IMR-90 (cell line): ENCODE data around the gene XPR1. TPM values are rescaled to one million over a fixed set of nuclear protein-coding genes. Genes with fewer than 3 reads are reported as not detected.

Experiments used
- ATAC-seq: fragments of 200-7000 bp; cut with Tn5 transposase; 2 replicates; pipeline ENCODE4 v1.9.1; 2020; ENCODE audit warnings: low read depth, mild to moderate bottlenecking, moderate library complexity
- BruUV-seq: library from RNA; stranded (reverse); fragments of 400-500 nt; replicated peaks from 2 replicates; lab custom pipeline; 2021; lab: Mats Ljungman, UMichigan
- CTCF ChIA-PET: fragments of 300-600 bp; formaldehyde crosslinking; extraction: SDS; loops from one replicate; lab custom pipeline; 2021; ENCODE audit warnings: antibody characterized with exemption; lab: Yijun Ruan, JAX
- POLR2A ChIA-PET: fragments of 300-600 bp; sonication (Branson Sonifier 250); formaldehyde crosslinking; loops from one replicate; lab custom pipeline; 2022; ENCODE audit warnings: antibody characterized with exemption; ENCODE audit not compliant: unreplicated experiment; lab: Charles Lee
- DNase-seq: peaks from one replicate; pipeline ENCODE4 v3.0.0; 2013
- H2AFZ ChIP-seq: replicated peaks from 2 replicates; pipeline ENCODE3; 2013; ENCODE audit warnings: low read length, mild to moderate bottlenecking; ENCODE audit not compliant: poor library complexity
- H2AK5ac ChIP-seq: 2 replicates; pipeline ENCODE4 v1.6.1; 2013; ENCODE audit warnings: low read depth, low read length, inconsistent platforms
- H2AK9ac ChIP-seq: replicated peaks from 2 replicates; pipeline ENCODE3; 2013; ENCODE audit warnings: mild to moderate bottlenecking, low read depth, low read length, moderate library complexity; ENCODE audit not compliant: poor library complexity
- H2BK120ac ChIP-seq: 2 replicates; pipeline ENCODE4 v1.6.1; 2013; ENCODE audit warnings: low read depth, low read length, inconsistent platforms
- H2BK15ac ChIP-seq: 3 replicates; pipeline ENCODE4 v1.6.1; 2013; ENCODE audit warnings: low read depth, low read length, inconsistent platforms
- H2BK20ac ChIP-seq: 2 replicates; pipeline ENCODE4 v1.6.1; 2013; ENCODE audit warnings: low read depth, mild to moderate bottlenecking, inconsistent platforms, low read length, moderate library complexity
- H2BK5ac ChIP-seq: 2 replicates; pipeline ENCODE4 v1.6.1; 2013; ENCODE audit warnings: mild to moderate bottlenecking, low read depth, low read length, inconsistent platforms; ENCODE audit not compliant: poor library complexity, severe bottlenecking
- H3K14ac ChIP-seq: replicated peaks from 2 replicates; pipeline ENCODE4 v1.6.1; 2013; ENCODE audit warnings: low read depth, low read length, inconsistent platforms
- H3K18ac ChIP-seq: 2 replicates; pipeline ENCODE4 v1.6.1; 2013; ENCODE audit warnings: low read depth, low read length, control low read depth
- H3K23ac ChIP-seq: 2 replicates; pipeline ENCODE4 v1.6.1; 2013; ENCODE audit warnings: low read depth, low read length, inconsistent platforms
- H3K27ac ChIP-seq: 2 replicates; pipeline ENCODE4 v1.5.1; 2013; ENCODE audit warnings: mild to moderate bottlenecking, control low read depth, low read length; ENCODE audit not compliant: insufficient read depth
- H3K27me3 ChIP-seq: 2 replicates; pipeline ENCODE4 v1.6.1; 2013; ENCODE audit warnings: low read length; ENCODE audit not compliant: control insufficient read depth, insufficient read depth
- H3K36me3 ChIP-seq: 2 replicates; pipeline ENCODE4 v1.6.1; 2013; ENCODE audit warnings: low read length, mixed read lengths; ENCODE audit not compliant: control insufficient read depth, insufficient read depth
- H3K4ac ChIP-seq: 2 replicates; pipeline ENCODE4 v1.6.1; 2013; ENCODE audit warnings: low read depth, low read length, inconsistent platforms
- H3K4me1 ChIP-seq: 2 replicates; pipeline ENCODE4 v1.6.1; 2013; ENCODE audit warnings: low read length, mixed read lengths; ENCODE audit not compliant: control insufficient read depth, insufficient read depth
- H3K4me2 ChIP-seq: 2 replicates; pipeline ENCODE4 v1.6.1; 2013; ENCODE audit warnings: low read depth, mild to moderate bottlenecking, control low read depth, low read length, moderate library complexity
- H3K4me3 ChIP-seq: 2 replicates; pipeline ENCODE4 v1.5.1; 2013; ENCODE audit warnings: low read depth, mild to moderate bottlenecking, control low read depth, low read length, moderate library complexity; ENCODE audit not compliant: insufficient read depth
- H3K56ac ChIP-seq: 2 replicates; pipeline ENCODE4 v1.6.1; 2013; ENCODE audit warnings: low read length, inconsistent platforms; ENCODE audit not compliant: insufficient read depth; ENCODE audit errors: extremely low read depth
- H3K79me1 ChIP-seq, 2 experiments: 2 replicates each; pipeline ENCODE4 v1.6.1; 2013; ENCODE audit warnings: low read length in 2 of 2, inconsistent platforms in 1 of 2, low read depth in 1 of 2
- H3K9ac ChIP-seq: 2 replicates; pipeline ENCODE4 v1.6.1; 2013; ENCODE audit warnings: low read depth, low read length, control low read depth
- H3K9me1 ChIP-seq: 2 replicates; pipeline ENCODE4 v1.6.1; 2013; ENCODE audit warnings: low read length, inconsistent platforms; ENCODE audit not compliant: insufficient read depth
- H3K9me3 ChIP-seq: 2 replicates; pipeline ENCODE4 v1.6.1; 2013; ENCODE audit warnings: low read length; ENCODE audit not compliant: control insufficient read depth, insufficient read depth
- H4K20me1 ChIP-seq: 2 replicates; pipeline ENCODE4 v1.6.1; 2013; ENCODE audit warnings: low read length, inconsistent platforms; ENCODE audit not compliant: insufficient read depth
- H4K5ac ChIP-seq: 2 replicates; pipeline ENCODE4 v1.6.1; 2013; ENCODE audit warnings: mild to moderate bottlenecking, low read depth, low read length, control low read depth
- H4K8ac ChIP-seq, 2 experiments: 2 replicates each; pipeline ENCODE4 v1.6.1; 2013; ENCODE audit warnings: low read depth in 2 of 2, low read length in 2 of 2, control low read depth in 1 of 2, inconsistent platforms in 1 of 2
- H4K91ac ChIP-seq: 2 replicates; pipeline ENCODE4 v1.6.1; 2013; ENCODE audit warnings: low read depth, low read length, inconsistent platforms; ENCODE audit not compliant: insufficient read depth
- BHLHE40 ChIP-seq: fragments of 150-350 bp; IDR thresholded peaks from 2 replicates; pipeline ENCODE4 v1.6.1; 2016; ENCODE audit warnings: mild to moderate bottlenecking, low read depth, low read length
- CEBPB ChIP-seq: IDR thresholded peaks from 2 replicates; pipeline ENCODE4 v1.6.1; 2012; ENCODE audit warnings: low read depth, low read length, improper control_type of control experiment
- CHD1 ChIP-seq: IDR thresholded peaks from 2 replicates; pipeline ENCODE4 v1.6.1; 2012; ENCODE audit warnings: low read depth, low read length, improper control_type of control experiment
- CTCF ChIP-seq: conservative IDR thresholded peaks from 2 replicates; pipeline ENCODE4 v1.5.1; 2012; ENCODE audit warnings: mild to moderate bottlenecking, low read depth, low read length, improper control_type of control experiment
- FOS ChIP-seq: fragments of 150-350 bp; IDR thresholded peaks from 2 replicates; pipeline ENCODE4 v1.6.1; 2016; ENCODE audit warnings: low read depth, low read length
- MAFK ChIP-seq: IDR thresholded peaks from 2 replicates; pipeline ENCODE4 v1.6.1; 2012; ENCODE audit warnings: low read depth, low read length, improper control_type of control experiment
- MAZ ChIP-seq: IDR thresholded peaks from 2 replicates; pipeline ENCODE4 v1.6.1; 2012; ENCODE audit warnings: low read depth, mild to moderate bottlenecking, low read length, improper control_type of control experiment, moderate library complexity, borderline replicate concordance
- MXI1 ChIP-seq: IDR thresholded peaks from 2 replicates; pipeline ENCODE4 v1.6.1; 2012; ENCODE audit warnings: low read depth, mild to moderate bottlenecking, low read length, moderate library complexity, borderline replicate concordance
- NFE2L2 ChIP-seq: fragments of 150-350 bp; IDR thresholded peaks from 2 replicates; pipeline ENCODE4 v1.6.1; 2016; ENCODE audit warnings: low read depth, mild to moderate bottlenecking, low read length
- POLR2A ChIP-seq: IDR thresholded peaks from 2 replicates; pipeline ENCODE4 v1.6.1; 2012; ENCODE audit warnings: mild to moderate bottlenecking, low read depth, low read length
- RAD21 ChIP-seq: IDR thresholded peaks from 2 replicates; pipeline ENCODE4 v1.6.1; 2012; ENCODE audit warnings: low read length, improper control_type of control experiment
- RCOR1 ChIP-seq: IDR thresholded peaks from 2 replicates; pipeline ENCODE4 v1.6.1; 2012; ENCODE audit warnings: mild to moderate bottlenecking, low read length, improper control_type of control experiment; ENCODE audit not compliant: insufficient replicate concordance
- RFX5 ChIP-seq: IDR thresholded peaks from 2 replicates; pipeline ENCODE4 v1.8.0; 2012; ENCODE audit warnings: low read depth, mild to moderate bottlenecking, low read length, moderate library complexity
- SMC3 ChIP-seq: fragments of 150-350 bp; IDR thresholded peaks from 2 replicates; pipeline ENCODE4 v1.6.1; 2016; ENCODE audit warnings: low read depth, mild to moderate bottlenecking, antibody characterized with exemption, low read length, moderate library complexity
- USF2 ChIP-seq: fragments of 150-350 bp; IDR thresholded peaks from 2 replicates; pipeline ENCODE4 v1.6.1; 2017; ENCODE audit warnings: mild to moderate bottlenecking, antibody characterized with exemption, low read length, low read depth
- WGBS, 2 experiments: methylation state at CpG; one replicate each; pipeline versions ENCODE4 v1.1.5 to v1.1.7; 2013; ENCODE audit warnings: missing lambda C conversion rate in 2 of 2; ENCODE audit not compliant: insufficient read length in 1 of 2; ENCODE audit errors: extremely low coverage in 2 of 2; 5-methylcytosine and 5-hydroxymethylcytosine counted together
- dilution Hi-C: fragments of 300-500 bp; cut with HindIII; formaldehyde crosslinking; loops from one replicate; pipeline ENCODE4 v1.14.3; 2018; ENCODE audit warnings: low sequenced_read_pairs; ENCODE audit not compliant: unreplicated experiment
- in situ Hi-C: fragments of 300-500 bp; cut with MboI; formaldehyde crosslinking; loops from 3 replicates; pipeline ENCODE4 v1.14.3; 2019; ENCODE audit warnings: low sequenced_read_pairs, inconsistent platforms, mixed read lengths
- intact Hi-C: fragments of 100-400 bp; cut with micrococcal nuclease; formaldehyde crosslinking; loops from 2 replicates; pipeline ENCODE4 v1.10.0; 2022
- polyA plus RNA-seq, 3 experiments: library from polyadenylated mRNA; depleted of rRNA; stranded (reverse); fragments of >200 nt; gene quantifications; 2 replicates each; pipeline ENCODE4 v1.2.3, GENCODE V29; 2012; ENCODE audit warnings: low replicate concordance in 1 of 3
- total RNA-seq: library from RNA; depleted of rRNA; stranded (reverse); fragments of >200 nt; gene quantifications from 2 replicates; pipeline ENCODE4 v1.2.3, GENCODE V29; 2012
- TF ChIP-seq, protein P1 (sequence below): fragments of 150-350 bp; IDR thresholded peaks from 2 replicates; pipeline ENCODE4 v1.6.1; 2016; ENCODE audit warnings: low read depth, mild to moderate bottlenecking, low read length, moderate library complexity, borderline replicate concordance

XPR1 gene
- total and polyA plus RNA-seq, 2 of the 4 experiments (the other 2 are of a cell fraction) = 11.8 to 25.1 TPM

DNA sequence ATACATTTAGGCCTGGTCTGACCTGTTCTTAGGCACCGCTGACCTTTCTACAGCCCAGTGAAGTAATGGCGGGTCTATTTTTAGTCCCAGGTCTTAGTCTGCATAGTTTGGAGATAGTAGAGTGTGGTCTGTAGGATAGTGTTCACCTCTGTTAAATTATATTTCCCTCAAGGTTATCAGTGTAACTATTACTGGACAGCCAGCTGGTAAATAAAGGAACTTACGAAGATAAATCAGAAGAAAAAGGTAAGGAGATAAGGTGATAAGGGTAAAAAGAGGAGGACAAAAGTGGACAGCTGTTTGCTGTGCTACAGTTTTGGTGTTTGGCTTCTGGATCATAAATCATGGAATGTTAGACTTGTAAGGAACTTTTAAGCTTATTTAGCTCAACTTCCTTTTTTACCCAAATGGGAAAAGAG, 8.7 kb downstream of the XPR1 start:
- no TSS peak for BruUV-seq
- Histone ChIP-seq H3K18ac (no peak overlapping the region), H3K4me1 (0 out of 2 replicates have a peak, but pooled peaks cover 2% of the 10 kb centered on the region), H3K23ac (no peak overlapping the region), H3K4me2 (no peak overlapping the region), H3K4ac (no peak overlapping the region), H3K27me3 (no peaks in the 10 kb centered on the region), H3K9me1 (no peaks in the 10 kb centered on the region), H2BK20ac (no peak overlapping the region), H4K20me1 (peaks cover 7% of the 10 kb centered on the region; the same call in 1 of the 2 replicates), H3K56ac (no peak overlapping the region), H2AFZ (no peak overlapping the region), H3K79me1 (peaks cover 18 to 50% of the 10 kb centered on the region in 2 experiments), H2AK9ac (no peak overlapping the region), H3K9me3 (no peaks in the 10 kb centered on the region), H2BK5ac (no peak overlapping the region), H4K91ac (no peak overlapping the region), H3K9ac (no peak overlapping the region), H2BK15ac (no peak overlapping the region), H3K14ac (no peak overlapping the region), H4K5ac (no peak overlapping the region), H2BK120ac (no peak overlapping the region), H3K36me3 (no peaks in the 10 kb centered on the region), H3K4me3 (no peak overlapping the region), H4K8ac (no peak overlapping the region), H2AK5ac (no peak overlapping the region), H3K27ac (no peak overlapping the region)
- DNase-seq = no peak
- in situ Hi-C loops = no loop called here
- no CpG with 5 or more reads among the region's 3 CpGs for WGBS, 2 experiments
- TF ChIP-seq CEBPB = no peak
- no peak for TF ChIP-seq MXI1
- no peak for TF ChIP-seq RFX5
- no peak for TF ChIP-seq CHD1
- TF ChIP-seq CTCF = no peak
- TF ChIP-seq MAZ = no peak
- no peak for TF ChIP-seq FOS
- TF ChIP-seq NFE2L2 = no peak
- no peak for TF ChIP-seq RAD21
- TF ChIP-seq, protein P1, sequence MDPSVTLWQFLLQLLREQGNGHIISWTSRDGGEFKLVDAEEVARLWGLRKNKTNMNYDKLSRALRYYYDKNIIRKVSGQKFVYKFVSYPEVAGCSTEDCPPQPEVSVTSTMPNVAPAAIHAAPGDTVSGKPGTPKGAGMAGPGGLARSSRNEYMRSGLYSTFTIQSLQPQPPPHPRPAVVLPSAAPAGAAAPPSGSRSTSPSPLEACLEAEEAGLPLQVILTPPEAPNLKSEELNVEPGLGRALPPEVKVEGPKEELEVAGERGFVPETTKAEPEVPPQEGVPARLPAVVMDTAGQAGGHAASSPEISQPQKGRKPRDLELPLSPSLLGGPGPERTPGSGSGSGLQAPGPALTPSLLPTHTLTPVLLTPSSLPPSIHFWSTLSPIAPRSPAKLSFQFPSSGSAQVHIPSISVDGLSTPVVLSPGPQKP = no peak
- no peak for TF ChIP-seq SMC3
- TF ChIP-seq MAFK = no peak
- no peak for TF ChIP-seq BHLHE40
- no peak for TF ChIP-seq POLR2A
- no peak for TF ChIP-seq USF2
- no peak for TF ChIP-seq RCOR1
- ChIA-PET POLR2A (no interaction called here), CTCF (interaction anchor here (1.0 kb wide), 1 partner anchor 8 kb away, joined by 3 read pairs; no protein-coding TSS in a partner anchor)
- intact Hi-C loops = no loop called here
- dilution Hi-C loops = no loop called here
- no peak for ATAC-seq
